ENCODE data around the gene PRIMPOL.
"Not testable (repeated sequence)": the region's sequence is repeated elsewhere in the genome, so short reads cannot be mapped to it uniquely, and the experiment has no call there.

The PRIMPOL gene, protein sequence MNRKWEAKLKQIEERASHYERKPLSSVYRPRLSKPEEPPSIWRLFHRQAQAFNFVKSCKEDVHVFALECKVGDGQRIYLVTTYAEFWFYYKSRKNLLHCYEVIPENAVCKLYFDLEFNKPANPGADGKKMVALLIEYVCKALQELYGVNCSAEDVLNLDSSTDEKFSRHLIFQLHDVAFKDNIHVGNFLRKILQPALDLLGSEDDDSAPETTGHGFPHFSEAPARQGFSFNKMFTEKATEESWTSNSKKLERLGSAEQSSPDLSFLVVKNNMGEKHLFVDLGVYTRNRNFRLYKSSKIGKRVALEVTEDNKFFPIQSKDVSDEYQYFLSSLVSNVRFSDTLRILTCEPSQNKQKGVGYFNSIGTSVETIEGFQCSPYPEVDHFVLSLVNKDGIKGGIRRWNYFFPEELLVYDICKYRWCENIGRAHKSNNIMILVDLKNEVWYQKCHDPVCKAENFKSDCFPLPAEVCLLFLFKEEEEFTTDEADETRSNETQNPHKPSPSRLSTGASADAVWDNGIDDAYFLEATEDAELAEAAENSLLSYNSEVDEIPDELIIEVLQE

DNA sequence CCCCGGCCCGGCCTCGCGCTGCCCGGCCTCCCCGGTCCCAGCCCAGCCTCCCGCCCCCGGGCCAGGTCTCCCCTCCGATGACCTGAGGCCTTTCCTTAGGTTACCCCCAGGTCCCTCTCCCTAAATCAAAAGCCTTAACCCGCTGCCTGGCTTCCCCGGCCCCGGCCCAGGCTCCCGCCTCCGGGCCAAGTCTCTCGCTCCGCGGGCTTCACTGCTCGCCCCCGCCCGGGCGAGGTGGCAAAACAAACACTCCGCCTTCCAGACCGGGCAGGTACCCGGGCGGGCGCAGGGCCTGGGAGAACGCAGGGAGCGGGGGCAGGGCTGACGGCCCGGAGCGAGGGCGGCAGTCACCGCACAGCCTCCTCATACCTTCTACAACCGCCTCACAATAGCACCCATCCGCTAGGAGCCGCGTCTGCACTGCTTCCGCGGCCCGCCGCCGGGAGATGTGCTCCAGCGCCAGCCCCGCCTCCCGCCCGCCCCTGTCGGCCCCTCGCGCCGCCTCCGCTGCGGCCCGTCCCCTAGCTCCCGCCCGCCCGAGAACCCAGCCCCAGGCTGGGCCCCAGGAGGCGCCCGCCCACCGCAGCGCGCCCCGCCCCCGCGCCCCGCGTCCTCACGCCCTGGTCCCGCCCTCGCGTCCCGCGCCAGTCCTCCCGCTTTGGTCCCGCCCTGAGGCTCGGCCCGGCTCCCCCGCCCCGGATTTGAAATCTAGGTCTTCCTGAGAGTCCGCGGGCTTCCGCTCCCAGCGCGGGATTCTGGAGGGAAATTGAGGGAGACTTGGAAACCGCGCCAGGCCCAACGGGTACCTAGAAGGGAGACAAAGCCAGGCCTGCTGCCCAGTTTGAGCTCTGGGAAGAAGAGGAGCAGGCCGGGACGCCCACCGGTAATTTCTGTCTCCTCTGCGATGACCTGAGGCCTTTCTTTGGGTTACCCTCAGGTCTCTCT is at the start of gene PRIMPOL, which contains the start of gene CASP3:
Gene PRIMPOL, plus strand, starts transcription at position 713 of the 945 bp plus-strand sequence. CDS start 7,403 bp downstream, outside the sequence.
Gene CASP3, minus strand, starts transcription at position 422 of the 945 bp plus-strand sequence. CDS start 10,994 bp downstream, outside the sequence.
- DNase-seq = peak; percentile 96 to 97

DNA sequence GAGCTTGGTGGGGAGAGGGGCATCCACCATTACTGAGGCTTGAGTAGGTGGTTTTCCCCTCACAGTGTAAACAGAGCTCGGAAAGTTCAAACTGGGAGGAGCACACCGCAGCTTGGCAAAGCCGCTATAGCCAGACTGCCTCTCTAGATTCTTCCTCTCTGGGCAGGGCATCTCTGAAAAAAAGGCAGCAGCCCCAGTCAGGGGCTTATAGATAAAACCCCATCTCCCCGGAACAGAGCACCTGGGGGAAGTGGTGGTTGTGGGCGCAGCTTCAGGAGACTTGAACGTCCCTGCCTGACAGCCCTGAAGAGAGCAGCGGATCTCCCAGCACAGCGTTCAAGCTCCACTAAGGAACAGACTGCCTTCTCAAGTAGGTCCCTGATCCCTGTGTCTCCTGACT is 48.6 kb upstream of the PRIMPOL start:
- not testable (repeated sequence) for DNase-seq

DNA sequence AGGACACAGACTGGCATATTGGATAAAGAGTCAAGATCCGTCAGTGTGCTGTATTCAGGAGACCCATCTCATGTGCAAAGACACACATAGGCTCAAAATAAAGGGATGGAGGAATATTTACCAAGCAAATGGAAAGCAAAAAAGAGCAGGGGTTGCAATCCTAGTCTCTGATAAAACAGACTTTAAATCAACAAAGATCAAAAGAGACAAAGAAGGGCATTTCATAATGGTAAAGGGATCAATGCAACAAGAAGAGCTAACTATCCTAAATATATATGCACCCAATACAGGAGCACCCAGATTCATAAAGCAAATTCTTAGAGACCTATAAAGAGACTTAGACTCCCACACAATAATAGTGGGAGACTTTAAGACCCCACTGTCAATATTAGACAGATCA is 46.7 kb upstream of the PRIMPOL start:
- not testable (repeated sequence) for DNase-seq

DNA sequence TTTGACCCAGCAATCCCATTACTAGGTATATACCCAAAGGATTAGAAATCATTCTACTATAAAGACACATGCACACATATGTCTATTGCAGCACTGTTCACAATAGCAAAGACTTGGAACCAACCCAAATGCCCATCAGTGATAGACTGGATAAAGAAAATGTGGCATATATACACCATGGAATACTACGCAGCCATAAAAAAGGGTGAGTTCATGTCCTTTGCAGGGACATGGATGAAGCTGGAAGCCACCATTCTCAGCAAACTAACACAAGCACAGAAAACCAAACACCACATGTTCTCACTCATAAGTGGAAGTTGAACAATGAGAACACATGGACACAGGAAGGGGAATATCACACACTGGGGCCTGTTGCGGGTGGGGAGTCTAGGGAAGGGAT is 42.1 kb upstream of the PRIMPOL start:
- DNase-seq = not testable (repeated sequence)

DNA sequence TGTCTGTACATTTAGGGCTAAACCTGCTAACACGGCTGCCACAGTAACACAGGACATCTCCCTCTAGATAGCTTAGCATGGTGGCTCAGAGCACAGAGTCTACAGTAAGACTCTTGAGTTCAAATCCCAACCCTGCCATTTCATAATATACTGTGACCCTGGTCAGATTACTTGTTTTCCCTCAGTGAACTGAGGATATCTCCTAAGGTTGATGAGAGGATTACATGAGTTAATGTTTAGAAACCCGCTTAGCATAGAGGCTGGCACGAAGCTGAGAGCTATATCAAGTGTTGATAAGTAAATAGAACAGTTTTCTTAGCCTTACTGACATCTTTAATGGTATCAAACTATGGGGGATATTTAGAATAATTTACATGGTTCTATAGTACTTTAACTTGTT is 37.5 kb upstream of the PRIMPOL start:
- DNase-seq = no peak

DNA sequence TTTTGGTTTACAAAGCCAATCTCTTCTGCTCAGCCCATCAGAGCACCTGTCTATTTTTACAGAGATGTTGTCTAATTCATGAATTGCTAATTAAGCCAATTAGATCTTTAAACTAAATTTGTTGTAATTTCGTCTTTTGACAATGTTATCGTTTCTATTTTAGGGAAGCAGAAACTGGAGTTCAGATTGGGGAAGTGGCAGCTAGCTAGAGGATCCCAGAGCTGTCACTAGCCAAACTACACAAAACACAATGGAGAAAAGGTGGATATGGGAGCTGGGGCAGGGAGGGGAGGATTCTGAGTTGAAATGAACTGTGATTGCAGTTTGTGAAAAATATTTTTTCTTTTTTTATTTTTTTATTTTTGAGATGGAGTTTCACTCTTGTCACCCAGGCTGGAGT is 36.1 kb upstream of the PRIMPOL start:
- DNase-seq = no peak

DNA sequence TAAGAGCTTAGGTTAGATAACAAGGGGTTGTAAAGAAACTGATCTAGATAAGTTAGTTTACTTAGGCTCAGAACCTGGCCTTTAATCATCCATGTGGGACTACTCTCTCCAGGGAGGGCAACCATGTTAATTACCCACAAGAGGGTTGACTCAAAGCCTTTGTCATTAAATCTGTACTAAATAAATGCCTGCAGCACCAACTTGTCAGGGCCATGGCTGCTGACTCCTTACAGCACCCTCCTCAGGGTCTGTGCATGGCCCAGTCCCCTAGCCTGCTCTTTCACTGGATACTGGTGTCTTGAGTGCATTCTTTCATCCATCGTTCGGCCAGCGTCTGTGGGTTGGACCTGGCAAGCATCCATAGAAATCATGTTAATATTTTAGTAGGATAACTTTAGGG is 35.0 kb upstream of the PRIMPOL start:
- DNase-seq = no peak

DNA sequence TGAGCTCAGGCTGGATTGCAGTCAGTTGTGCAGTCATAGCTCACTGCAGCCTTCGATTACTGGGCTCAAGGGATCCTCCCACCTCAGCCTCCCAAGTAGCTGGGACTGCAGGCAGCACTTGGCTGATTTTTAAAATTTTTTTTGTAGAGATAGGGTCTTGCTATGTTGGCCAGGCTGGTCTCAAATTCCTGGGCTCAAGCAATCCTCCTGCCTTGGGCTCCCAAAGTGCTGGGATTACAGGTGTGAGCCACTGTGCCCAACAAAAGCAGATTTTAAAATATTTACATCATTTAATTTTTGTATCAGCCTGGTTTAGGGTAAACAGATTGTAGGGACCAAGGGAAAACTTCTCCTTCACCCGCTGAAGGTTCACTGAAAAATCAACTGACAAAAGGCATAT is 33.4 kb upstream of the PRIMPOL start:
- not testable (repeated sequence) for DNase-seq

DNA sequence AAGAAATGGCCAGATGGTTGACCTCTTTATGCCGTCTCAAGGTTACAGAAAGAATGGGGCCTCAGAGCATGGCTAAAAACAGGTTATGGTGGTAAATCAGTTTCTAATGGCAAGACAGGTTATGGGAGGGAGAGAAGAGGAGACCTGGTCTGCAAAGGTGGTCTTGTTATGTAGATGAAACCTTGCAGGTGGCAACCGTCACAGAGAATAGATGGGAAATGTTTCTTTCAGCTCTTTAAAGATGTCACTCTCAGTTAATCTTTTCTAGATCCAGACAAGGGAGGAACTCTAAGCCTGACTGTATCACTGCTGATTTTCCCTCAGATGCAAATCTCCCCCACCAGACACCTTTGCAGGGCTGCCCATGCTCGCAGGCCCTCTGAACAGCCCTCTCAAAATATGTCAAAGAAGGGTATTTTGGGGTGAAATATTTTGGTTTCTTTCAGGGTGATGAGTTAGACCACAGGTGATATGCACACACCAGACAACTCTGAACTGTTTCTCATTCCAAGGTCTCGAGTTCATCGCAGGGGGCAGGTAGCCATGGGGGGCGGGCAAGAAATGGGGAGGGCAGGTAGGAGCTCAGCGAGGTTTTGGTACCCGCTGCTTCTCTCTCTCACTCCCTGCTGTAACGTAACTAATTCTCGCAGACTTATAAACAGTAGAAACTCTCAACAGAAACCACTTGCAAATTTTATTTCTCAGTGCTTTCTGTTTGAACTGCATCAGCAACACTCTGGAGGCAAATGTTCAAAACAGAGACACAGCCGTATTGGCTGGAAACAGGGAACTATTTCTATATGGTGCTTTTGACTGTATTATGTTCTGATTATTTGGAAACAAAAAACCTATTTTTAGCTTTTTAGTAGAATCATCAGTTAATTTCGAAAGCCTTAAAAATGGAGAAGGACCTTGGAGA is 32.6 kb upstream of the PRIMPOL start:
- DNase-seq = no peak

DNA sequence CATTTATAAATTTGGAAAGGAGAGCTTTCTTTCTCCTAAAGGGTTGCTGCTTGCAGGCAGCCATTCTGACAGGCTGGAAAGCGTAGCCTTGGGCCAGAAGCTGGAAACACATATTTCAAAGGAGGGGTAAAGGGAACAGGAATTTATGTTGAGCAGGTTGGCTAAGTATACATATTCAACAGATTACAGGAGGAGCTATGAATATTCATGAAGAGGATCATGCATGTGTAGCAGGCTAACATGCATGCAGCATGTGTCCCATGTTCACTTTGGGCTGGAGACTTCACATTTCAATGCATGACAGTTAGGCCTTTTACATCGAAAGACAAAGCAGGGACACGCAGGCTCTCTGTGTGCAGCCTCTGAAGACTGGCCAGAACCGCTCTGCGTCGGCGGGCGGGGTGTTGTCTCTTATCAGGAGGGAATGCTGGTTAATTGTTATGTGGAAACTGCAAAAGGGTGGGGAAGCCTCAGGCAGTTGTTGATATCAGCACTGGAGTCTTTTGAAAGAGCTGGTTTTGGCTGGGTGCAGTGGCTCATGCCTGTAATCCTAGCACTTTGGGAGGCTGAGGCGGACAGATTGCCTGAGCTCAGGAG is 31.8 kb upstream of the PRIMPOL start:
- DNase-seq = no peak

DNA sequence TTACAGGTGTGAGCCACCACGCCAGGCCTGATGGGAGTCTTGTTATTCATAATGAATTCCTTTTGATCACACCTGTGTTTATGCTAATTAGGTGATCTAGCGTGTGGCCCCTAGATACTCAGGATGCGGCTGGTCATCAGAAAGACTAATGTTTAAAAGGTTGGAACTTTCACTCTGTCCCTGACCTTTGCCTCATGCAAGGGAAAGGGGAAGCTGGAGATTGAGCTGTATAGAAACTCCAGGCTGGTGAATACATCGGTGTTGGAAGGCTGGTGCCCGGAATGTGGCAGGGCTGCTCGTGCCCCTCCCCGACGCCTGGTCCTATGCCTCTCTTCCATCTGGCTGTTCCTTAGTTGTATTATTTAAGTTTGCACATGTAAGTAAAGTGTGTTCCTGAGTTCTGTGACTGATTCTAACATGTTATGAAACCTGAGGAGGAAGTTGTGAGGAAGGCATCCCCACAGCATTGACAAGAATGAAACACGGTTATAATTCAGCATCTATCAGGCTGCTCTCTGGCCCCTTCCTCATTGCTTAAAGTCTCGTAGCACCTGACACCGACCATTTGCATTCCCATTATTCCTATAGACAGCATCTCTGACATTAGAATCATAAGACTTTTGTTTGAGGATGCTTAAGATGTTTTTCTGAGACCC is 29.2 kb upstream of the PRIMPOL start:
- no peak for DNase-seq

DNA sequence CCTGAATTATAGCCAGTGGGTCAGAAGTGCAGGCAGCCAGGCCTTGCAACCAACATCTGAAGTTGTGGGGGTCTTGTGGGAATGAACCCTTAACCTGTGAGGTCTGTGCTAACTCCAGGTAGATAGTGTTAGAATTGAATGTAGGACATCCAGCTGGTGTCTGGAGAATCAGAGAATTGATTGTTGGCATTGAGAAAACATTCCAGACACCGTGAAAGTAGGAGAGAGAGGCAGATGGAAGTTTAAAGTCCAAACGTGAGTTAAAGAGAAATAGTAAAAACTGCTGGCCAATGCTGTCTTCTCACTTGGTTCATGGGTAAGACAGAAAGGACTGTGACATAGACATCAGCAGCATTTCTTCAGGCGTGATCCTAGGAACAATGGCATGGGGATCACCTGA is 28.0 kb upstream of the PRIMPOL start:
- DNase-seq = no peak

DNA sequence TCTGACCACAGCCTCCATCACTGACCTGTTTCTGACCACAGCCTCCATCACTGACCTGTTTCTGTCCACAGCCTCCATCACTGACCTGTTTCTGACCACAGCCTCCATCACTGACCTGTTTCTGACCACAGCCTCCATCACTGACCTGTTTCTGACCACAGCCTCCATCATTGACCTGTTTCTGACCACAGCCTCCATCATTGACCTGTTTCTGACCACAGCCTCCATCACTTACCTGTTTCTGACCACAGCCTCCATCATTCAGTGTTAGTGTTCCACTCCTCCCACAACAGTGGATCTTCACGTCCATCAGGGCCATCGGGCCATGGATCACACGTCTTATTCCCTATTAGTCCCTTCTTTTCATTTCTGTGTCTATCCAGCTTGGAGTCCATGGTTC is 25.0 kb upstream of the PRIMPOL start:
- not testable (repeated sequence) for DNase-seq

DNA sequence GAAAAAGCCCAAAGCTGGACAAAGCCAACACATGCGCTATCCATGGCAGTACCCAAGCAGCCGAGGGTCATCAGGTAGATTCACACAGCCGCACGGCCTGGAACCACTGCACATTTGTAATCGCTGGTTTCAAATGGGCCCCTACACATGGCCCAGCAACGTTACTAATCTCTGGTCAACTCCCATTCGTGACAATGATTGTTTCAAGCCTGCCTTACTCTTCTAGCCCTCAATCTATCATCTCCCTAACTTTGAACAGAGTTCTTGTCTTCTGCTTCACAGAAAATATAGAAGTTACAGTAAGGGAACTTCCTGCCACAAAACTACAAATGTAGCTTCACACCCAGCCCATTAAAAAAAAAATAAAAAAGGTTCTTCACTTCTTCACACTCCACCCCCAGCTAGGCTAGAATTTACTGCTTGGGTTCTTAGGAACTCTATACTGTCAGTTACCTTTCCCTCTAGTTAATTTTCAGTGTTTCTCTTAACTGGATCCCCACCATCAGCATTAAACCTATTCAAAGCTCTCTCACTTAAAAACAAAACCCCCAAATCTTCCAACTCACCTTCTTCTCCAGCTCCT is 24.5 kb upstream of the PRIMPOL start:
- no peak for DNase-seq

DNA sequence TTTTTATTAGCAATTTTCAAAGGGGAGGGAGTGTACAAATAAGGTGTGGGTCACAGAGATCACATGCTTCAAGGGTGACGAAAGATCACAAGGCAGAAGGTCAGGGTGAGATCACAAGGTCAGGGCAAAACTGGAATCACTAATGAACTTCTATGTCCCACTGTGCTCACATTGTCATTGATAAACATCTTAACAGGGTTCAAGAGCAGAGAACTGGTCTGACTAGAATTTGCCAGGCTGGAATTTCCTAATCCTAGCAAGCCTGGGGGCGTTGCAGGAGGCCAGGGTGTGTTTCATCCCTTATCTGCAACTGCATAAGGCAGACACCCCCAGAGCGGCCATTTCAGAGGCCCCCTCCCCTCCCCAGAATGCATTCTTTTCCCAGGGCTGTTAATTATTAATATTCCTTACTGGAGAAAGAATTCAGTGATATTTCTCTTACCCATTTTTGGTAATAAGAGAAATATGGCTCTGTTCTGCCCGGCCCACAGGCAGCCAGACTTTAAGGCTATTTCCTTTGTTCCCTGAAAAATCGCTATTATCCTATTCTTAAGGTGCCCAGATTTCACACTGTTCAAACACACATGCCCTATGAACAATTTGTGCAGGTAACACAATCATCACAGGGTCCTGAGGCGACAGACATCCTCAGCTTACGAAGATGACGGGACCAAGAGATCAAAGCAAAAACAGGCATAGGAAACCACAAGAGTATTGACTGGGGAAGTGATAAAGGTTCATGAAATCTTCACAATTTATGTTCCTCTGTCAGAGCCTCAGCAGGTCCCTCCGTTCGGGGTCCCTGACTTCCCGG is 23.5 kb upstream of the PRIMPOL start:
- DNase-seq = not testable (repeated sequence)

DNA sequence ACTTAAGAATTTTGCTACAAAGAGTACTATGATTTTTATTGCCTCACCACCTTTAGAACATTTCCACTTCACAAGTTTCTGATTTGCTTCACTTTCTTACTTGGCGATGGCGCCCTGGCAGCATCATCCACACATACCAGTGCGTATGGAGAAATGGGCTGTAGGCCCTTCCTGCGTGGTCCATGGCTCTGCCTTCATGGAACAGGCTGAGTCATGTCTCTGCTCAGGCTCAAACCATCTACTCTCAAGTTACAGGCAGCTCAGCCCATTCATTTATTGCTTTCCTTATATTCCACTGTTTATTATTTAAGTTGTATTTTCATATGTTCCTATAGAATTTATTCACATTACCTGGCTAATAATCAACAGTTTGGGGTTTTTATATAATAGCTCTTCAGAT is 21.4 kb upstream of the PRIMPOL start:
- no peak for DNase-seq

DNA sequence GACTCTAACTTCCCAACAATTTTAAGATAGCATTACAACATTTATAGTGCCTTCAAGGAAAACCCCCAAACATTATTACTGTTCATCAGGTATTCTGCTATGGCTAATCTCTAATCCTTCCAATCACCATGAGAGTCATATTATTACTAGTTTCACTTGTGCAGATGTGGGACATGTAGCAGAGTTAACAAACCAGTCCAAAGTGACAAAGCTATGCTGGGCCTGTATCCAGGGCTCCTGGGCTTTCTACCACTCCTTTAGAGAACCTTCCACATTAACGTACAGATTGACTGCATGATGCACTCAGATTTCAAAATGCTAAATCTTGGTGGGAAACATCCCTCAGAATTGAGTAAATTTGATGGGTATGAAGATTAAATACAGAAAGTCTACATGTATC is 16.7 kb upstream of the PRIMPOL start:
- no peak for DNase-seq

DNA sequence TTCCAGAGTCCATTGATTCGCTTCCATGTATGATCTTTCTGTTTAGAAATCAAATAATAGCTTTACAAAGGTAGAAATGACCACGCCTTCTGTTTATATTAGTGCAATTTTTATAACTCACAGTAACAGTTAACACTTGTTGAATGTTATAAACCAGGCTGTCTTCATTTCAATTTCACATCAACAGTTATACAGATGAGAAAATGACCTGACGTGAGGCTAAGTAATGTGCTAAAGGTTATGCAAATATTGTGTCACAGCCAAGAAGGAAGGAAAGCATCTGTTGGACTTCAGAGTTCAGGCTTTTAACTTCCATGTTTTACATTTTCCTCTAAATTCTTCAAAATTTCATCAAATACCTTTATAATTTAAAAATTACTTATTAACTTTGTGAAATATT is 14.2 kb upstream of the PRIMPOL start:
- DNase-seq = no peak

DNA sequence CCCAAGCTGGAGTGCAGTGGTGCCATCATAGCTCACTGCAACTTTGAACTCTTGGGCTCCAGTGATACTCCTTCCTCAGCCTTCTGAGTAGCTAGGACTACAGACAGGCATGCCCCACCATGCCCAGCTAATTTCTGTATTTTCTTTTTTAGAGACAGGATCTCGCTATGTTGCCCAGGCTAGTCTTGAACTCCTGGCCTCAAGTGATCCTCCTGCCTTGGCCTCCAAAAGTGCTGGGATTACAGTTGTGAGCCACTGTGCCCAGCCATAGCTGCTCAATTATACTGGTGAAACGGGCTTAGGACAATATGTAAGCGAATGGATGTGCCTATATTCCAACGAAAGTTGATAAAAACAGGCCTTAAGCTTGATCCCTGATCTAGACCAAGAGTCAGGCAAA is 13.4 kb upstream of the PRIMPOL start:
- no peak for DNase-seq

DNA sequence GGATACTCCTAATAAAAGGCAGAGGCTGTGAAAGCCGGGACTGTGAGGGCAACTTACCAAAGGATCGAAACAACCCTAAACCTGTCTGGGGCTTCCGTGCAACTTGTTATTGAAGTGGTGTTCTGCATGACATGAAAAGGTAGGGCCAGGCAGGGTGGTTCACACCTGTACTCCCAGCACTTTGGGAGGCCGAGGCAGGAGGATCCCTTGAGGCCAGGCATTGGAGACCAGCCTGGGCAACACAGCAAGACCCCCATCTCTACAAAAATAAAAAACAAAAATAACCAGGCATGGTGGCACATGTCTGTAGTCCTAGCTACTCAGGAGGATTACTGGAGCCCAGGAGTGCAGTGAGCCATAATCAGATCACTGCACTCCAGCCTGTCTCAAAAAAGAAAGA is 12.6 kb upstream of the PRIMPOL start:
- no peak for DNase-seq
